Upper lobe of right lung (tissue), 1 donor: ENCODE measurements around the gene VENTX. TPM values are rescaled to one million over a fixed set of nuclear protein-coding genes. Genes with fewer than 3 reads are reported as not detected.

Experiments
- ATAC-seq: fragments of 200-7000 bp; cut with Tn5 transposase; one replicate; pipeline ENCODE4 v1.9.1; 2020; ENCODE audit warnings: mild to moderate bottlenecking, moderate library complexity
- DNase-seq: peaks from one replicate; pipeline ENCODE4 v3.0.0-alpha.2; 2020
- H3K27ac ChIP-seq: fragments of 200-600 bp; one replicate; pipeline ENCODE4 v1.8.0; 2022
- H3K27me3 ChIP-seq: fragments of 200-600 bp; one replicate; pipeline ENCODE4 v1.8.0; 2022; ENCODE audit warnings: mild to moderate bottlenecking
- H3K36me3 ChIP-seq: fragments of 200-600 bp; one replicate; pipeline ENCODE4 v1.8.0; 2022
- H3K4me1 ChIP-seq: fragments of 200-600 bp; one replicate; pipeline ENCODE4 v1.8.0; 2022
- H3K4me3 ChIP-seq: fragments of 200-600 bp; one replicate; pipeline ENCODE4 v1.8.0; 2022; ENCODE audit warnings: mild to moderate bottlenecking
- H3K9me3 ChIP-seq: fragments of 200-600 bp; one replicate; pipeline ENCODE4 v1.8.0; 2022
- intact Hi-C: fragments of 100-400 bp; cut with DNase I; formaldehyde crosslinking; loops from one replicate; pipeline ENCODE4 v1.11.0; 2022
- total RNA-seq: library from RNA; stranded (reverse); fragmentation: NEBNext Ultra II Directional; extraction: Animal tissue kit (Norgen Biotek cat#: 25700); gene quantifications from one replicate; pipeline ENCODE4 v1.2.1, GENCODE V29; 2021
- TF ChIP-seq, protein P1 (sequence below): fragments of 200-600 bp; IDR thresholded peaks from one replicate; pipeline ENCODE4 v1.8.0; 2022; ENCODE audit warnings: antibody characterized with exemption
- donor health status: DM: no; HTN: yes; CAD: no; lungs with severe emphysema.

Gene VENTX
- total RNA-seq, 1 donor from 2014 or later: 3.4 TPM

DNA sequence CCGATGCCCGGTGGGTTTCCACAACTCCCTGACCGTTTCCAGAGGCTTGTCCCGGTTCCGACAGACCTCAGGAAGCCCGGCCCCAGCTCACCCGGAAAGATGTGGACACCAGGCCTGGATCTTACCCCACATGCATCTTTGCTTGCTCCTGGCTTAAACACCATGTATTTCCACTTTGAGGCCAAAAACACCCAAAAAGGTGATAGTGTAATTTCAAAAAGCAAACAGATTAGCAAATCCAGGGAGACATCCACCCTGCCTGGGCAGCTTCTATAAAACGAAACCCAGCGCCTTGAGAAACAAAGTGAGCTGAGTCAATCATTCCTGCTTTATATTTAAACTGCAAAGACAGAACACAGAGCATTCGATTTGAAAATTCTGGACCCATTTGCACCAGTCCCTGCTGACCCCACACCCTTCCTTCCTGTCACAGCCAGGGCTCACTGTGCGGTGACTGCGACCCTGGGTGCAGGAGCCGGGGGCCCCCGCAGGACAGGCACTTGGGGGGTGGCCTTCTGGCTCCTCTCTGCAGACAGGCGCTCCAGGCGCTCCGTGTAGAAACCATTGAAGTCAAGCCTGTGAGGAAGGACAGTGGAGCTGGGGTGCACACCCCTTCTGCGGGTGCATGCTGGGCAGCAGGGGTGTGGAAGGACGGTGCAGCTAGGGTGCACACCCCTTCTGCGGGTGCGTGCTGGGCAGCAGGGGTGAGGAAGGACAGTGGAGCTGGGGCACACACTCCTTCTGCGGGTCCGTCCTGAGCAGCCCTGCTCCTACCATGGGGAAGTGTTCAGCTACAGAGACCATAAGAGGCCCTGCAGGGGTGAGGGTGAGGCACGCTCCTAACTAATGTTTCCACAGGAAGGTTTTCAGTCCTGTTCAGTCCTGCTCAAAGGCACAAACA lies 41.9 kb downstream of the VENTX start:
- TF ChIP-seq, protein P1, sequence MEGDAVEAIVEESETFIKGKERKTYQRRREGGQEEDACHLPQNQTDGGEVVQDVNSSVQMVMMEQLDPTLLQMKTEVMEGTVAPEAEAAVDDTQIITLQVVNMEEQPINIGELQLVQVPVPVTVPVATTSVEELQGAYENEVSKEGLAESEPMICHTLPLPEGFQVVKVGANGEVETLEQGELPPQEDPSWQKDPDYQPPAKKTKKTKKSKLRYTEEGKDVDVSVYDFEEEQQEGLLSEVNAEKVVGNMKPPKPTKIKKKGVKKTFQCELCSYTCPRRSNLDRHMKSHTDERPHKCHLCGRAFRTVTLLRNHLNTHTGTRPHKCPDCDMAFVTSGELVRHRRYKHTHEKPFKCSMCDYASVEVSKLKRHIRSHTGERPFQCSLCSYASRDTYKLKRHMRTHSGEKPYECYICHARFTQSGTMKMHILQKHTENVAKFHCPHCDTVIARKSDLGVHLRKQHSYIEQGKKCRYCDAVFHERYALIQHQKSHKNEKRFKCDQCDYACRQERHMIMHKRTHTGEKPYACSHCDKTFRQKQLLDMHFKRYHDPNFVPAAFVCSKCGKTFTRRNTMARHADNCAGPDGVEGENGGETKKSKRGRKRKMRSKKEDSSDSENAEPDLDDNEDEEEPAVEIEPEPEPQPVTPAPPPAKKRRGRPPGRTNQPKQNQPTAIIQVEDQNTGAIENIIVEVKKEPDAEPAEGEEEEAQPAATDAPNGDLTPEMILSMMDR: no peak
- peak; percentile 2 for ATAC-seq
- intact Hi-C loops: no loop called here
- Histone ChIP-seq H3K27me3 (peaks cover 7% of the 10 kb centered on the region), H3K9me3 (no peaks in the 10 kb centered on the region), H3K27ac (peak overlapping the region; percentile 63), H3K4me3 (no peak overlapping the region), H3K36me3 (peaks cover 43% of the 10 kb centered on the region), H3K4me1 (peaks cover 38% of the 10 kb centered on the region)
- no peak for DNase-seq

DNA sequence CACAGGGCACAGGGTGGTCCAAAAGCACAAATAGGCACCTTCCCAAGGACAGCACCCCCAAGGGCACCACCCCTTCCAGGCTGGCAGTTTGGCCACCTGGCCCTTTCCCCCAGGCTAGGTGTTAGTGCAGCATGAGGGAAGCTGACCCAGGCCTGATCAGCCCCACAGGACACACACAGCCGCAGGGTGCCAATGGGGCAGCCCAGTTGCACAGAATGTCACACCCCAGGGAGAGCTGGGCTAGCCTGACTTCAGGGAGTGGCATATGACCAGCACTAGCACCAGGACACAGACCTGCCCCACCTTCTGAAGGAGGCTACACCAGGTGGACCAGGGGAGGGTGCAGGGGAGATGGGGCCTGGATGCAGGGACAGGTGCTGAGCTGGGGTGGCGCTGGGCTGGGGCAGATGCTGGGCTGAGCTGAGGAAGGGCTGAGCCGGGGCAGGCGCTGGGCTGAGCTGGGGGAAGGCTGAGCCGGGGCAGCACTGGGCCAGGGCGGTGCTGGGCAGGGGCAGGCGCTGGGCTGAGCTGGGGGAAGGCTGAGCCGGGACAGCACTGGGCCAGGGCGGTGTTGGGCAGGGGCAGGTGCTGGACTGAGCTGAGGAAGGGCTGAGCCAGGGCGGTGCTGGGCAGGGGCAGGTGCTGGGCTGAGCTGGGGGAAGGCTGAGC lies 42.9 kb downstream of the VENTX start:
- Histone ChIP-seq H3K4me3 (no peak overlapping the region), H3K4me1 (peaks cover 32% of the 10 kb centered on the region), H3K9me3 (no peaks in the 10 kb centered on the region), H3K36me3 (peaks cover 53% of the 10 kb centered on the region), H3K27ac (no peak overlapping the region), H3K27me3 (peaks cover 7% of the 10 kb centered on the region)
- no peak for DNase-seq
- ATAC-seq: no peak
- TF ChIP-seq, protein P1: no peak
- intact Hi-C loops: no loop called here

DNA sequence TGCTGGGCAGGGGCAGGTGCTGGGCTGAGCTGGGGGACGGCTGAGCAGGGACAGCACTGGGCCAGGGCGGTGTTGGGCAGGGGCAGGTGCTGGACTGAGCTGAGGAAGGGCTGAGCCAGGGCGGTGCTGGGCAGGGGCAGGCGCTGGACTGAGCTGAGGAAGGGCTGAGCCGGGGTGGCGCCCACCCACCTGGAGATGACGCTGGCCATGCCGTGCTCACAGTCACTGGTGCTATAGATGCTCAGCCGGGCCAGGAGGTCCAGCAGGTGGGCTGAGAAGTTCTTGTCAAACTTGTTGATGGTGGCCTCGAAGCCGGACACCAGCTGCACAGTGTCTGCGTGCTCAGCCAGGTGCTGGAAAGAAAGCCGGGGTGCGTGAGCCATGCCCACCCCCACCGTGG lies 43.4 kb downstream of the VENTX start:
- H3K27ac ChIP-seq: no peak overlapping the region

DNA sequence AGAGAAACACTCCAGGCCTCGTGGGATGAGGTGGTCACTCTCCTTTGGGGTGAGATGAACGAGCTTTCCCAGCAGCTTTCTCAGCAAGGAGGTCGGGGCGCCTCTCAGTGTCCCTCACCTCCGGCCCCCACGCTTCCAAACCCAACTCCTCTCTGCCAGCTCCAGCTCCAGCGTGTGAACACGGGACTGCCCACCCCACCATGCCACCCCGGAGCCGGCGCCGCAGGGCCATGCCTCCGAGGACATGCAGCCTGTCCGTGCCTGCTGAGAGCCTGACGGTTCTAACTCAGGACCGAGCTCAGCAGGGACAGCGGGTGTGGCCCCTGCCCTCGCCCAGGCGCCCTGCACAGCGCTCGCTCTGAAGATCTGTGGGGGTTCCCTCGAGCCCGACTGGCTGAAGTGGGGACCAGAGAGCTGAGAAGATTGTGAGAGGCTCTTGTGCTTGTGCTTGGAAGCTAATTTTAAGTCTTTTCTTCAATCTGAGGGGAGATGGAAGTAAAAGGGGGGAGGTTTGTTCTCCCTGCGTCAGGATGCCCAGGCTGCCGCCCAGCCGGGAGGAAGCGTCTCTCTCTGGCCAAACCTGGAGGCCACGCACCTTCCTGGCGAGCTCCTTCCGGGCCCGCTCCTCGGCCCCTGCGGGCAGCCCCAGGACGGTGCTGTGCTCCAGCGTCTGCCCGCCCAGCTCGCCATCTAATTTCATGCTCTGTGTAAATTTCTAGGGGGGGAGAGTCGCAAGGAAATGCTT lies 44.1 kb downstream of the VENTX start:
- Histone ChIP-seq H3K4me1 (peaks cover 26% of the 10 kb centered on the region), H3K36me3 (peaks cover 64% of the 10 kb centered on the region), H3K4me3 (no peak overlapping the region), H3K9me3 (no peaks in the 10 kb centered on the region), H3K27me3 (peaks cover under 1% of the 10 kb centered on the region), H3K27ac (no peak overlapping the region)
- intact Hi-C loops: no loop called here
- ATAC-seq (no peak), DNase-seq (no peak)
- TF ChIP-seq, protein P1: no peak

More for the DNA sequence above, 43.4 kb downstream of the VENTX start:
- peaks cover 58% of the 10 kb centered on the region for H3K36me3 ChIP-seq
- TF ChIP-seq, protein P1: no peak
- intact Hi-C loops: no loop called here
- H3K27me3 ChIP-seq: peaks cover 7% of the 10 kb centered on the region
- no peaks in the 10 kb centered on the region for H3K9me3 ChIP-seq
- ATAC-seq (no peak), DNase-seq (no peak)
- H3K4me3 ChIP-seq: no peak overlapping the region
- H3K4me1 ChIP-seq: peaks cover 32% of the 10 kb centered on the region

DNA sequence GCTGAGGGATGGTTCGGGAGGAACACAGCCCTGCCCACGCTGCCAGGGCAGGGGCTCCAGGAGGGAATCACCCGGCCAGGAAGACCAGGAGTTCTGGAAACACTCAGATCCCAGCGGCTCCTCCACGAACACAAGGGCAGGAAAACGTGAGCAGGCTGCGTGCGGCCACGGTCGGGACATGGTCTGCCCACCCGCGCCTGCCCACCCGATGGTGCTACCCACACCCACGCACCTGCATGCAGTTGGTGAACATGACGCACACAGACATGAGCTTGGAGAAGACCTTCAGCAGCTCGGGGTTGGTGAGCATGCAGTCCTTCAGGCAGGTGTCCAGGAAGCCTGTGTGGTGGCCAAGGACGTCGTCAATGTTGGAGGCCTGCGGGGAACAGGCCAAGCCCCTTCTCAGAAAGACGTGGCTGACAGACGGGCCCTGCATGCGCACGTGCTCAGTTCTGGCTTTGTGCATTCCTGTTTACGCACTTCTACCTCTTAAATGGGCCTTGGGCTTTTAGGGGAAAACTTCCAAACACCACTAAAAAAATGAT lies 45.3 kb downstream of the VENTX start:
- H3K9me3 ChIP-seq: no peaks in the 10 kb centered on the region
- DNase-seq (no peak), ATAC-seq (no peak)
- H3K27ac ChIP-seq: no peak overlapping the region
- H3K4me3 ChIP-seq: no peak overlapping the region
- TF ChIP-seq, protein P1: no peak
- peaks cover 15% of the 10 kb centered on the region for H3K4me1 ChIP-seq
- intact Hi-C loops: no loop called here
- H3K27me3 ChIP-seq: no peaks in the 10 kb centered on the region
- peaks cover 75% of the 10 kb centered on the region for H3K36me3 ChIP-seq
